Tibial artery (tissue), 4 donors: ENCODE measurements around the gene KRT35.
A peak's percentile ranks its signal among the peaks of the same experiment; 100 is the strongest.

Source experiments
- DNase-seq, 2 donors: peaks; one replicate each; pipeline ENCODE4 v3.0.0-alpha.2; 2019
- H3K27ac ChIP-seq, 2 donors: fragments of 200-600 bp; sonication (generic) in 1 of 2; 1 replicate in 1 of 2; 2 replicates in 1 of 2; pipeline ENCODE4 v1.5.1; 2018 to 2019; ENCODE audit warnings: mild to moderate bottlenecking in 1 of 2
- H3K27me3 ChIP-seq, 2 donors: fragments of 200-600 bp; sonication (generic) in 1 of 2; one replicate each; pipeline versions ENCODE4 v1.5.1 to v1.6.0; 2016 to 2019
- H3K36me3 ChIP-seq, 3 donors: fragments of 200-600 bp; sonication (generic) in 2 of 3; one replicate each; pipeline ENCODE4 v1.5.1; 2016 to 2019; ENCODE audit warnings: mild to moderate bottlenecking in 2 of 3
- H3K4me1 ChIP-seq, 4 donors: fragments of 200-600 bp; sonication (generic) in 2 of 4; 1 replicate in 3 of 4; 2 replicates in 1 of 4; pipeline ENCODE4 v1.5.1; 2016 to 2019
- H3K4me3 ChIP-seq, 2 donors: fragments of 200-600 bp; sonication (generic) in 1 of 2; 1 replicate in 1 of 2; 2 replicates in 1 of 2; pipeline ENCODE4 v1.5.1; 2018 to 2019; ENCODE audit warnings: mild to moderate bottlenecking in 2 of 2
- H3K9me3 ChIP-seq, 3 donors: fragments of 200-600 bp; sonication (generic) in 1 of 3; one replicate each; pipeline ENCODE4 v1.5.1; 2016 to 2019
- CTCF ChIP-seq, 2 experiments: fragments of 200-600 bp in 1 of 2; fragments of 450-650 bp in 1 of 2; IDR thresholded peaks; one replicate each; pipeline ENCODE4 v1.5.1; 2017 to 2019; ENCODE audit warnings: antibody characterized with exemption in 2 of 2, mild to moderate bottlenecking in 1 of 2, moderate library complexity in 1 of 2
- intact Hi-C: fragments of 100-400 bp; cut with DNase I; formaldehyde crosslinking; loops from one replicate; pipeline ENCODE4 v1.15.0; 2023; ENCODE audit warnings: low total_unique reads

The KRT35 gene

GRCh38 chr17:41466988-41467387 lies 14.0 kb downstream of the KRT35 start, which contains the start of gene KRT32:
TSS of gene KRT32 (minus strand) at chr17:41467386. CDS start at chr17:41467325, 61 bp downstream.
- H3K4me3 ChIP-seq = no peak within 1 kb of the TSS
- no peak for TF ChIP-seq CTCF (IDR thresholded peaks at IDR 0.05)
- H3K36me3 ChIP-seq = no peaks in the 10 kb centered on the region
- intact Hi-C loops = no loop called here
- H3K27ac ChIP-seq = no peak within 1 kb of the TSS
- H3K4me1 ChIP-seq = no peaks in the 10 kb centered on the region
- H3K27me3 ChIP-seq = peaks cover 0 to 12% of the 10 kb centered on the region in 2 donors
- peaks cover 0 to 6% (median 0%) of the 10 kb centered on the region in 3 donors for H3K9me3 ChIP-seq
- DNase-seq = no peak

- intact Hi-C loops = no loop called here
- Histone ChIP-seq H3K4me1 (no peaks in the 10 kb centered on the region), H3K4me3 (no peak overlapping the region), H3K27me3 (peaks cover 0 to 12% of the 10 kb centered on the region in 2 donors), H3K36me3 (no peaks in the 10 kb centered on the region), H3K27ac (no peak overlapping the region), H3K9me3 (peaks cover 0 to 6% (median 0%) of the 10 kb centered on the region in 3 donors)
- DNase-seq = peak in 1 of 2 donors; percentile 80
- no peak for TF ChIP-seq CTCF (IDR thresholded peaks at IDR 0.05)
These were observed 16.3 kb downstream of the KRT35 start for GRCh38 chr17:41464682-41465081.

GRCh38 chr17:41464173-41464572 lies 16.8 kb downstream of the KRT35 start:
- H3K4me3 ChIP-seq = no peak overlapping the region
- no peak for DNase-seq
- no peak for TF ChIP-seq CTCF (IDR thresholded peaks at IDR 0.05)
- peaks cover 0 to 6% (median 0%) of the 10 kb centered on the region in 3 donors for H3K9me3 ChIP-seq
- no peaks in the 10 kb centered on the region for H3K36me3 ChIP-seq
- no peak overlapping the region for H3K27ac ChIP-seq
- intact Hi-C loops = no loop called here
- H3K4me1 ChIP-seq = no peaks in the 10 kb centered on the region
- H3K27me3 ChIP-seq = peaks cover 0 to 12% of the 10 kb centered on the region in 2 donors

GRCh38 chr17:41463746-41464145 lies 17.2 kb downstream of the KRT35 start:
- intact Hi-C loops = no loop called here
- no peak for DNase-seq
- Histone ChIP-seq H3K4me3 (no peak overlapping the region), H3K27me3 (peaks cover 0 to 10% of the 10 kb centered on the region in 2 donors), H3K27ac (no peak overlapping the region), H3K9me3 (peaks cover 0 to 6% (median 0%) of the 10 kb centered on the region in 3 donors), H3K4me1 (no peaks in the 10 kb centered on the region), H3K36me3 (no peaks in the 10 kb centered on the region)
- no peak for TF ChIP-seq CTCF (IDR thresholded peaks at IDR 0.05)

GRCh38 chr17:41462705-41463104 lies 18.2 kb downstream of the KRT35 start:
- intact Hi-C loops = no loop called here
- no peak overlapping the region for H3K27ac ChIP-seq
- DNase-seq = no peak
- H3K4me1 ChIP-seq = no peaks in the 10 kb centered on the region
- no peaks in the 10 kb centered on the region for H3K9me3 ChIP-seq
- no peaks in the 10 kb centered on the region for H3K36me3 ChIP-seq
- H3K4me3 ChIP-seq = no peak overlapping the region
- TF ChIP-seq CTCF (IDR thresholded peaks at IDR 0.05) = no peak
- peaks cover 0 to 9% of the 10 kb centered on the region in 2 donors for H3K27me3 ChIP-seq

- Histone ChIP-seq H3K4me1 (no peaks in the 10 kb centered on the region), H3K9me3 (no peaks in the 10 kb centered on the region), H3K4me3 (no peak overlapping the region), H3K27me3 (peaks cover 0 to 5% of the 10 kb centered on the region in 2 donors), H3K36me3 (no peaks in the 10 kb centered on the region), H3K27ac (no peak overlapping the region)
- intact Hi-C loops = no loop called here
- no peak for TF ChIP-seq CTCF (IDR thresholded peaks at IDR 0.05)
- no peak for DNase-seq
These were observed 23.3 kb downstream of the KRT35 start for GRCh38 chr17:41457676-41458075.
